HTERT RPE-1 (cell line): Measurements from ENCODE around the gene PLA2G15.

Source experiments
- in situ Hi-C: fragments of 300-500 bp; cut with MboI; formaldehyde crosslinking; loops from 4 replicates; pipeline ENCODE4 v1.14.3; 2020; ENCODE audit warnings: low sequenced_read_pairs

The PLA2G15 gene

DNA sequence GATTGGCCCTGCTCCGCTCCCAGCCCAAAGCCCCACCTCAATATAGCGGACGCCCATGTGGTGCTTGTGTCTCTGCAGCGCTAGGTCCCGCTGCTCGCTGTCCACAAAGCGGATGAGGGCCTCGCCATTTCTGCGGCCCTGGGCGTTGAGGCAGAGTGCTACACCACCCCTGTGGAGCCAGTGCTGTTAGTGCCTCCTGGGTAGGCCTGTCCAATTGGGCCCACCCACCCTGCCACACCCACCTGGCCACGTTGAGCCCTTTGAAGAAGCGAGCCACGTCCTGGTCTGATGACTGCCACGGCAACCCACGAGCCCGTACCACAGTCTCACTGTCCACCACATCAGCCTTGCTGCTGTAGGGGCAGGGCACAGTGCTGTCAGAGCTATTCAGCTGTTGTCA lies 12.8 kb upstream of the PLA2G15 start:
- in situ Hi-C loops = no loop called here

DNA sequence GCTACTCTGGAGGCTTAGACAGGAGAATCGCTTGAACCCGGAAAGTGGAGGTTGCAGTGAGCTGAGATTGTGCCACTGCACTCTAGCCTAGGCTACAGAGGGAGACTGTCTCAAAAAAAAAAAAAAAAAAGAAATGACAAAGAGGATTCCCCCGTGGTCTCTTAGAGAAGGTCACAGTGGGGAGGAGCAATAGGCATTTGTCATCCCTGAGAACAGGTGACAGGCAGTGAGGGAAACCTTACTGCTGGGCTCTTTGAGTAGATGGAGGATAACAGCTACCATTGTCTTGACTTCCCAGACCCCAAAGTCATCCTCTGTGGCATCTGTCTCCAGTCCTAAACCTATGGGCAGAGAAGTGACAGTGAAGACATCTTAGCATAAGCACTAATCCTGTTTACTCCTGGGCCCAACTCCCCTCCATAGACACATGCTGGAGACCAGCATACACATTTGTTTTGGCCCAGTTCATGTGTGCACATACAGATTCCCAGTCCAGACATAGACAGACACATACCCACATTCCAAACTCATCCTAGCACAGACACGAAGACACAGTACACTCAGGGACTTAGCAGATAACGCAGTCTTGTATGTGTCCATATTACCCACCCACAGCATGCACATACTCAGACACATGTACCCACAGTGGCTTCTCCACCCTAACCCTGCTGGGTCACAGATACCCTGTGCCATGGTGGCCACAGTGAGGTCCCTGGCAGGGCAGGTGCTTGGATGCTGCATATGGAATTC lies 11.9 kb upstream of the PLA2G15 start:
- in situ Hi-C loops = no loop called here

DNA sequence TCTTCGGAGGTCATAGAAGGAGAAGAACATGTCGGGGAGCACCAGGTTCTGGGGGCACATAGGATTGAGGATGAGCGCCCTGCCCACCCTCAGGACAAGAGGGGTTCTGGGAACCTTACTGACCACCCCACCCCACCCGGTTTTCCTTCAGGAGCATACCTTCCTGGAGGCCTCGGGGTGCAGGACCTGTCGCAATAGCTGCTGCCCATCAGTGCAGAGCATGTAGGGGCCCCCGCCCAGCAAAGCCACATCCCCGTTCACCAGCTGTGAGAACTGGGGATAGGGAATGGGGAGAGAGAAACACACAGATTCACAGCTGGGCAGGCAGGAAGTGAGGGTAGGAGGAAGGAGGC lies 11.4 kb upstream of the PLA2G15 start:
- in situ Hi-C loops = no loop called here

DNA sequence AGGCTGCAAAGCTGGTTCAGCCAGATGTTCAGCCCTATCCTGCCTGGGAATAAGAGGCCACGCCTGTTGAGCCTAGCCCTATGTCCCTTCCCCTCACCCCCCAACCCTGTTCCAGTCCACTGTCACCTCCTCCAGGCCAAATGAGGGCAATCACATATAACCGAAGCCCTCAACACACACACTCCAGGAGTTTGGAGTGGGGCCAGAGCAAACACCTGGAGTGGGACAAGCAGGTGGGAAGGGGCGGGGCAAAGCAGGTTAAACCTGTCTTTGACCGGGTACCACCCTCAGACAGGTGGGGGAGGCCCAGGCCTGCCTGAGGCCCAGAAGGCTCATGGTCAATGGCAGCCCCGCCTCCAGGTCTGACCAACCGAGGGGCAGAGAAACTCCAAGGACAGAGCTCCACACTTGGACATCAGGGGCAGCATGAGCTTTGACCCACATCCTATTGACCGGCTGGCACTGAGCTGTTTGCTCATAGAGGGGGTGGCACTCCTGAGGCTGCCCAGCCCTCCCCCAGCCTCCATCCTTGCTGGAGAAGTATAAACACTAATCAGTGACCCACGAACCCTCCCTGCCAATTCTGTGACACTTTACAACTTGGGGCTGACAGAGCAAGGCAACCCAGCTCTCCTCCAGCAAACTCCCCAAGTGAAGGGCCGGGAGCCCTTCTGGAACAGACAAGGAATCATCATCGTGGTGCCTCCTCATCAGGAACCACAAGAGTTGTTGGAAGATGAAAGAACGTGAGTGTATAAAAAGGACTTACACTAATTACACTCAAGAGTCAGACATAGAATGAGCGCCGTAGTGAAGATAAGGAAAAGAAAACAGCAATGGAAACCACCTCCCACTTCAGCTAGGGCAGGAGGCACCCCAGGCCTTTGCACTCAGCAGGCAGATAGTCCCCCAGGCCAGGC lies 10.7 kb upstream of the PLA2G15 start:
- in situ Hi-C loops = no loop called here

DNA sequence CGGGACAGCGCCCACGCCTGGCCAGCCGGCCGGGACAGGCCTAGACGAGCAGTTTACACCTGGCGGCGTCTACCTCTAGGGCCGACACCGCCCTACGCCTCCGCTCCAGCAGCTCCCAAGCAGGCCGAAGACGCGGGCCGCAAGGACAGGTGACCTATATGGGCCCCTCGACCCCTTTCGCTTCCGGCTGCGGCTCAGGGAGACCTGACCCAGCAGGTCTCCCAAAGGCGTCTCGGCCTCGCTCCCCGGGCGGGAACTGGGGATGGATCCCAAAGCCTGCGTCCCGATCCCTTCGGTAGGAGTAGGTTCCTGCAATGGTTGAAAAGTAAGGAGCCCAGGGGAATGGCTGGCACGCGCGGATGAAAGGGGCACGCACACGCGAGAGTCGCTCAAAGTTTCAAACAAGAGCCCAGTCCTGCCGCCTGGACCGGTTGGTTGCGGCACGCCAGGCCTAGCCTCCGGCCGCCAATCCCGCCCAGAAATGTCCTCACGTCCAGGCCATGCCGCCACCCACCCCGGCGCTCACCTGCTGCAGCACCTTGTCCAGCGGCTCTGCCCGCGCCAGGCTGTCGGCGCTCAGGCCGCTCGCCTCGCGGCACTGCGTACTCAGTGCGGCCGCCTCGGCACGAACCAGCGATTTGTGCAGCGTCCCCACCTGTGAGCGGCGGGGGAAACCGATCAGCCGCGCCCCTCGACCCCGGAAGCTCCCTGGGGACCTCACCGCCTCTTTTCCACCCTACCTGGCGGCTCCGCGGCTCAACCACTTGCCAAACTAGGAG lies 9.9 kb upstream of the PLA2G15 start:
- in situ Hi-C loops = no loop called here

DNA sequence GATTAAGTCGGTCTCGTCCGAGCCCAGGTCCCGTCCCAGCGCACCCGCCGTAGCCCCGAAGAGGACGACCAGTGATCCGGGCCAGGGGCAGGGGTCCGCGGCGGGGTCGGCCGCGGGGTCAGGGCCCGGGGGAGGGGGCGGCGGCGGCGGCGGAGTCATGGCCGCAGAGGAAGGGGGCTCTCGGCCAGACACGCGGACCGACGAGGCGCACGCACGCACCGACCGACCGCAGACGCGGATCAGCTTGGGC lies 9.4 kb upstream of the PLA2G15 start, which contains the start of gene ESRP2:
Gene ESRP2 (minus strand): TSS at position 241 of the 250 bp plus-strand sequence. CDS start 82 bp downstream, at position 159.
- in situ Hi-C loops = no loop called here

DNA sequence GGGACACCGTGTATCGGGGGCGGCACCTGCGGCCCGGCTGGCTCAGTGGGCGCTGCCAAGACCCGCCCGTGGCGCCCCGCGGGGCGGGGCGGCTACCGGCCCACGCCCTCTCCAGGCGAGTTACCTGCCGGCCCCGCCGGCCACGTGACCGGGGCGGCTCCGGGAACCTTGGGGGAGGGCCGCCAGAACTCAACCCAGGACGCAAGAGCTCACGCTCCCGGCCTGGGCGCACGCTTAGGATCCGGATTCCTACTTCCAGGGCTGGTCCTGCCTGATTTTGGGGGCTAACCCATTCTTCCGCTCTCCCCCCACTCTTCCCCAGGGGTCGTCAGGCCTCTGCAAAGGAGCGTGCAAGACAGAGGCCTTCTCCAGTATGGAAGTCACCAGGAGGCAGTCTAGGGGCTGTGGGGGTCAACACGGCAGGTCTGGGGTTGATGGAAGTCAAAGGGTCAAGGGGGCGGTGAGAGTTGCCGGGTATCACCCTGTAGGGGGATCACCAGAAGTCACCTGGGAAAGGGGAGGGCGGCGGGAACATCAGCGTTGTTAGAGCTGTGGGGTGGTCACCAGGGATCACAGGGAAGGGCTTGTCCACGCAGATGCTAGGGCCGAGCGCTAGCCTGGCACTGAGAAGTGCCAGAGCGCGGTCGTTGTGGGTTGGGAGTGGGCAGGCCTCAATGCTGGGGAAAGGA lies 8.9 kb upstream of the PLA2G15 start:
- in situ Hi-C loops = no loop called here

DNA sequence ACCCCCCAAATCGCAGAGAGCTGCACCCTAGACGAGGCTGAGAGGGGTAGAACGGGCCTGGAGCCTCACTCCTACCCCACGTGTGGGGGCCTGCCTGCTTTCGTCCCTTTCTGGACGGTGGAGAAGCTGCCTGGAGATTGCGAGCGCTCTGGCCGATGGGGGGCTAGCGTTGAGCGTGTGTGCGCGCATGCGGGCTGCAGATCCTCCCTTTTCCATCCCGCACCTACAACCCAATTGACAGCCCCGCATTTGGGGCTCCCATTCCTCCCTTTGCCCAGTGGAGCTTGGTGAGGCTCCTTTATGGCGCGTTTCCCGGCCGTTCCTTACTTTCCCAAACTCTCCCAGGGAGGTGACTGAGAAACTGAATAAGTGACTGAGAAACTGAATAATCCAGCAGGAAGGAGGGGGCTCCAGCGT lies 8.3 kb upstream of the PLA2G15 start:
- in situ Hi-C loops = no loop called here

DNA sequence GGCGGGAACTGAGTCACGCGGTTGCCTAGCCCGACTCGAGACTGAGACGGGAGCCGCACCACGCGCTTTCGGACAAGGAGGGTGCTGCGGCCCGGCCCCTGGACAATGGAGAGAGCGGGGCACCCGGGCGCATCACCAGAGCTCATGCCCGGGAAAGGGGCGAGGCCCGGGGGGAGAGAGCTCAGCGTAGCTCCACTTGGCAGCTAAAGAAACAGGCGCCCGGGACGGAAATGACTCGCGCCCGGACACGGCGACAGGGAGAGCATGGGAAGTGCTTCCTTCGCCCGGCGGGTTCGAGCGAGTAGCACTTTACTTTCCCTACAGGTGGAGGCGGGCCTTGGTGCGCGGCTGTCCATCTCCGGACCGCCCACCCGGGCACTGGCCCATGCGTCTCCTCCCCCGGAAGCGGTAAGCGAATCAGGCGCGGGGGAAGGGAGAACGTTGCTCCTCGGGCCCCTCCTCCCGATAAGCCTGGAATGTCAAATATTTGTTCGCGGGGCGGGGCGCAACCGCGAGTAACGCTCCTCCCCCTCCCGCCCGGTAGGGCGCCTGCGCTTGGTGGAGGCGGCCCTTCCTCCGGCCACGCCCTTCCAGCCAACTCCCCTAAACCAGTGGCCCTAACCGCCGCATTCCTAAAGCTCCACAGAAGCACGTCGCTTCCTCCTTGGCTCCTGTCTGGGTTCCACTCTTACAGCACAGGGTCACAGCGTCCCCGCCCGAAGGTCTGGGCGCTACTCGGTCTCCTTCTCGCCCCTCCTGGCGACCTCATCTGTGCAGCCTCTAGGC lies 7.7 kb upstream of the PLA2G15 start:
- in situ Hi-C loops = no loop called here

DNA sequence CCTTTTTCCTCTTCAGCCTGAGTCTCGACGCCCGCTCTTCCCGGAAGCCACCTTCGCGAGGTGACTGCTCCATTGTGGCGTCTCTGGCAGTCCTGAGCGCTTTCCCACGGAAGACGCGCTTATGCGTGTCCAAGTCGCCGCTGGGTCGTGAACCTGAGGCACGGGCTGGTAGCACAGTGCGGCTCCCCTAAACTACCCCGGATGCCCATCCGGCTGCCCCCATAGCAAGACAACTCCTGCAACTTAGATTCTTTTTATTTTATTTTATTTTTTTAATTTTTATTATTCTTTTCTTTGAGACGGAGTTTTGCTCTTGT lies 7.2 kb upstream of the PLA2G15 start:
- in situ Hi-C loops = no loop called here

DNA sequence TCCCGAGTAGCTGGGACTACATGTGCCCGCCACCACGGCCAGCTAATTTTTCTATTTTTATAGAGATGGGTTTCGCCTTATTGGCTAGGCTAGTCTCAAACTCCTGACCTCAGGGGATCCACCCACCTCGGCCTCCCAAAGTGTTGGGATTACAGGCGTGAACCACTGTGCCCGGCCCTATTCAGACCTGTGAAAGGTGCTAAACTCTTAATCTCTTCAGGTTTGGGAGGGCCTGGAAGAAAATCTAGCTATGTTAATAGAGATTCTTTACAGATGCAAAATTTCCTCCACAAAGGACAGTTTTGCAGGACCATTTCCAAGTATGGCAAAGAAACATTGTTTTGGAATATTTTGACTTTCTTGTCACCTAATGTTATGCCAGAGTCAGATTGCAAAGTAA lies 3.1 kb upstream of the PLA2G15 start:
- in situ Hi-C loops = no loop called here

DNA sequence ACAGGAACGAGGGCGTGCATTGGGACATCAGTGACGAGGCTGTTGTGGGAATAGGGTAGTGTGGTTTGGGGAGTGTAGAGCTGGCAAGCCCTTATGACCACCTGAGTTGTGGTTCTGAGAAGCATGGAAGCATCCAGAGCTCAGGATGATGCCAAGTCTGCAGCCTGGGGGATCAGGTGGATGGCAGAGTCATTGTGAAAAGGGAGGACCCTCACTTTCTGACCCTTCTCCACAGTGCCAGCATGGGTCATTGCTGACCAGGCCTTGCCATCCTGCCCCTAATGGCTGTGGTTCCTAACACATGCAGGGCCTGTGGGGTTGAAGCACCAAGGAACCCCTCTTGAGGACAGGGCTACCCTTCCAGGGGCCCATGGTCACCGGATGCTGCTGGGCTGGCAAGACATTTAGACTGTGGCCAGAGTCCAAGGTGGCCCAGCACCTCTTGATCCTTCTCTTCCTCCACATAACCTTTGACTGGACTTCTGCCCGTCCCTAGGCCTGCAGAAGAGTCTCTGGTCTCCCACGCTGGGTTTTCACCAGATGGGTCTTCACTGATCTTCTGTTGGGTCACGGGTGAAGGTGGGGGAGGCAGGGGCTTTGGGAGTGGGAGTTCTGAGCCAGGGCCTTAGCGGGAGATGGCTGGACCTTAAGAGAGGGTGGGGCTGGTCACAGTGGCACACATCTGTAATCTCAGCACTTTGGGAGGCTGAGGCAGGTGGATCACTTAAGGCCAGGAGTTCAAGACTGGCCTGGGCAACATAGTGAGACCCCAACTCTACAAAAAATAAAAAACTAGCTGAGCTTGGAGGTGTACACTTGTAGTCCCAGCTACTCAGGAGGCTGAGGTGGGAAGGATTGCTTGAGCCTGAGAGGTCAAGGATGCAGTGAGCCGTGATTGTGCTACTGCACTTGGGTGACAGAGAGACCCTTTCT lies 2.0 kb upstream of the PLA2G15 start:
- in situ Hi-C loops = no loop called here

DNA sequence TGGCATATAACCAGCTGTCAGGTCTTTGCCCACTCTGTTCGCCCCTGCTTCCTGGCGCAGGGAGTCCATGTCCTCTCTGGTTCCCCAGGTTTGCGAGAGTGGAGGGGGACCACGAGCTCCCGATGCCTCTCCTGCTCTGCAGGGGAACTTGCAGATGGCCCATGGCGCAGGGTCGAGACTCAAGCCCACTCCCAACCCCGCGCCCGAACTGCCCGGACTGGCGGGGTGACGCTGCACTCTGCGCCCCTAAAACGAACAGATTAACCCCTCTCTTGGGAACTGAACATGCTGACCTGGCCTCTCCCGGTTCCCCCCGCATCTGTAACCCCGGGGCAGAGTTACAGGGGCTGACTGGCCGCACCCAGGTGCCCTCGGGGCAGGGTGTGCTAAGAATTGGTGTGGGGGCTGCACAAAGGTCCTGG lies 681 bp upstream of the PLA2G15 start:
- in situ Hi-C loops = no loop called here

DNA sequence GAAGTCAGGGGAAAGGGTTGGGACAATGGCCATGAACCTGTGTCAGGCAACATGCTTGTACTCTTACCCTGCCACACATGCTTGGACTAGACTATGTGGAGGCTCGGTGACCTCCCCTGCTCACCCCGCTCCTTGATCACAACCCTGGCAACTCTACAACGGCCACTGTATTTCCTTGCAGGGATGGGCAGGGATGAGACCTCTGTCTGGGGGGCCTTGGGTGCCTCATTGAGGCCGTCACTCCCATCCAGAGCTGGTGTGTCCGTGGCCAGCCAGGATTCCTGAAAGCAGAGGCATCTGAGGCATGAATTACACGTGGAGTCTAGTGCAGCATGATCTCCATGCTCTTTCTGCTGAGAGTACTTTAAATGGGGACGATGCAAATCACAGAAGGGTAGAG lies 948 bp downstream of the PLA2G15 start:
- in situ Hi-C loops = no loop called here

DNA sequence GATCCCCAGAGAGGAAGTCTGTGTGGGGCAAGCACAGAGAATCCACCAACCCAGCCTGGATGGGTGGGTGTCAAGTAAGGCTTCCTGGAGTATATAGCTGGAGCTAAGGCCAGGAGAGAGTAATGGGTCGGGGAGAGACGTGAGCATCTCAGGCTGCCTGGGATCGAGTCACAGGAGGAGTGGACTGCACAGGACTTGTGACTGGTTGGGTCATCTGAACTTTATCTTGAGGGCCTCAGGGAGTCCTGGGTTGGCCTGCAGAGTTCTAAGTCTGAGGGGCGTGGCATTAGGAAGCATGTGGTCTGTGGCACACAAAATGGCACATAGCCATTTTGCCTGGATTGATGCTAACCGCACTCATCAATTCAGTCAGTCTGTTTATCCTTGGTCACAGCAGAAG lies 1.5 kb downstream of the PLA2G15 start:
- in situ Hi-C loops = no loop called here

DNA sequence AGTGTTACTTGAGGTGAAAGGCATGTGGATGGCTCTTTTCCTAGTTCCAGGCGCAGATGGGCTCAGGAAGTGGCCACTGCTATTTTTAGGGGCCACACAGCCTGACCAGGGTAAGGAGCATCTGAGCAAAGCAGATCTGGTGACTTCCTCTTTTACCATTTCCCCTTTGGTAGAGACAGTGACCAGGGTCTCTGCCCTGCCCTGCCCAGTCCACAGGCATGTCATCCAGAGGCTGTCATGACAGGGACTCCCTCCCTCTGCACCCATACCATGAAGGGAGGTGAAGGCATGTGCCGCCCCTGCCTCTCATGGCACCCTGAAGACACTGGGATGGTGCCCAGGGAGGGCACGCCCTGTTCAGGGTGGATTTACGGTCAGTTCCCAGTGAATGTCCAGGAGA lies 2.2 kb downstream of the PLA2G15 start:
- in situ Hi-C loops = no loop called here

DNA sequence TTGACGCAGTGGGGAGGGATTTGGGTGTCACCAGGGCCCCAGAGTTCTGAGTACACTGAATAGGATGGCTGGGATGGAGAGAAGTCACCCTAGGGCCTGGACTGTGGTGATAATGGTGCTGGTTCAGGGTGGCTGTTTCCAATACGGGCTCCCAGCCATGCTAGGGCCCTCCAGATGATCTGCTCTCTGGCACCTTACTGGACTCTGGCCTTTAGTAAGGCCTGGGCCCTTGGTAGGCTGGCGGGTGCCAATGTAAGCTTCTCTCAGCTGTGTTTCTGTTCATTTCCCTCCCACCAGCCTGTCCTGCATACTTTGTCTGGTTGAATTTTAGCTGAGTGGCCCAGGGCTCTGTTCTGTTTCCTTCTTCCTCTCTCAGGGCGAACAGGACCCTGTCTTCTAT lies 2.8 kb downstream of the PLA2G15 start:
- in situ Hi-C loops = no loop called here

DNA sequence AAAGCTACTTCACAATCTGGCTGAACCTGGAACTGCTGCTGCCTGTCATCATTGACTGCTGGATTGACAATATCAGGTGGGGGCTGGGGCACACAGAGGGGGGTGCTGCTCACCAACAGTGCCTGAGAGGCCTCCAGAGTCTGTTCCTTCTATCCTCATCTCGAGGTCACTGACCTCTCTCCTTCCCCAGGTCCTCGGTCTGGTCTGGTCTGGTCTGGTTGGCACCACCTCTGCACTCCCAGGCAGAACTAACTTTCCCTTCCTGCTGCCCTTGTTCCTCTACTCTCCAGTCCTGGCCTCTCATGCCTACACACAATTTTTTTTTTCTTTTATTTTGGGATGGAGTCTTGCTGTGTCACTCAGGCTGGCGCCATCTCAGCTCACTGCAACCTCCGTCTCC lies 4.2 kb downstream of the PLA2G15 start:
- in situ Hi-C loops = no loop called here

DNA sequence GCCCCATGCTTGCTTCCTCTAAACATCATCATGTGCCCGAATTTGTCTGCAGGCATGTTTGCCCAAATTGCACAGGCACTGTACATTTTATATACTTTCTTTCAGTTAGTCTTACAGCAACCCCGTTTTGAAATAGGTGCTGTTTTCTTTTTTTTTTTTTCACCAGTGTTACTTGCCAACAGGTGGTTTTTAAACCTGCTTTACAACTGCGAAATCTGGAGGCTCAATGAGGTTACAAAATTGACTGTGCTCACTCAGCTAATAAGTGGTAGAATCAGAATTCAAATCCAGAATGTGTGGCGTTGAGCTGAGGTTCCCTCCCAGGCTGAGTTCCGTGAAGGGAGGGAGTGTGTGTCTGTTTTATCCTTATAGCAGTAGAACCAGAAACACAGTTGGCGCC lies 5.8 kb downstream of the PLA2G15 start:
- in situ Hi-C loops = no loop called here
